ENCODE data around the gene NME9.
A peak's percentile ranks its signal among the peaks of the same experiment; 100 is the strongest.

The NME9 gene

DNA sequence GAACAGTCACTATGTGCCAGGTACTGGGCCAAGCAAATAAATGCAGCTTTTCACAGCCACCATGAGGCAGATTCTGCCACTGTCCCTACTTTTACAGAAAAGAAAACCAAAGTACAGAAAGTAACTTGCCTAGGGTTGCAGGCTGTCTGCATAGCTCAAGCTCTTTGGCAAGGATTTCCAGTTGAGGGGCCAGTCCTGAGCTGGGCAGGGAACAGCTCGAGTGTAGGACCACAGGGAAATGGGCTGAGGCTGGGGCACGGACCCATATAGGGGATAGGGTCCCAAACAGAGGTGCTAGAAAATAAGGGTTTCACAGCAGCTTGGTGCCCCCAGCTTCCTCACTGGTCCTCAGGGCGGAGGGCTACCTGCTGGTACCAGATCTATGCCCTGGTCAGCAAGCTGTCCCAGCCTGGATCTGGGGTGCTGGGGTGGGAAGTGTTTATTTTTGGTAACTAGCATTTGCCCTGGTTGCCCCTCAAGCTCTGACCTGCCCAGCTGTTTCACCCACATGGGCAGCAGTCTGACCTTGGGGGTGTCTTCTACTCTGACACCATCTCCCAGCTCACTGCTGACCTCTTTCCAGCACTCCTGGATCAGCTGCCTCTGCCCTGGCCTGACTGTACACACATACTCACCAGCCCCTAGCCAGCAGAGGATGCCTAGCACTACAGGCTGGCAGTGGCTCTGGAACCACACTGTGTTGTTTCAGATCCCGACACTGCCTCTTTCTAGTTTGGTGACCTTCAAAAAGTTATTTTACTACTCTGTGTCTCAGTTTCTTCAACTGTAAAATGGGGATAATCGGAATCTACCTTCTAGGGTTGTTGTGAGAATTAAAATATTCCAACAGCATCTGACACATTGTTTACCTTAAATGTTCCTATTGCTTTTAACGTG lies 35.0 kb upstream of the NME9 start:
- DNase-seq, result no peak
- in situ Hi-C loops (cut with MboI; ENCODE audit: low pct_unique_long_range_greater_than_20kb, low sequenced_read_pairs), result no loop called here

GRCh38 chr3:138363322-138363721 lies 33.7 kb upstream of the NME9 start:
- in situ Hi-C loops (cut with MboI; ENCODE audit: low pct_unique_long_range_greater_than_20kb, low sequenced_read_pairs), result no loop called here
- DNase-seq, result no peak

GRCh38 chr3:138362538-138362937 lies 32.9 kb upstream of the NME9 start:
- in situ Hi-C loops (cut with MboI; ENCODE audit: low pct_unique_long_range_greater_than_20kb, low sequenced_read_pairs), result no loop called here

DNA sequence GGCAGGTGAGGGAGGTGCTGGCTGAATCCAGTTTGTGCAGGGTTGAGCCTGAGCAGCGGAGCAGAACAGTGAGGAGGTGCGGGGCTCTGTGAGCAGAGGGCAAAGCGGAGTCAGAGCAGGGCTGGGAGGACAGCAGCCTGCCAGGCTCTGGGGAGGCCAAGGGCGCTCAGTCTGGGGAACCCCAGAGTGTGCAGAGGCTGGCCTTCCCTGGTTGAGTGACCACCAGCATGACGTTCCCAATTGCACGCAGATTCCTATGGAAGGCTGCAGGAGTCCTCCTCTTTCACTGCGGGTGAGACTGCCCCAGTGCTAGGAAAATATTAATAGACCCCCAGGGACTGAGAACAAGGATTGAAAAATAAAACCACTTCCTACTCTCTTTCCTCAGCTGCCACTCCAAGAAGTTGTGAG lies 31.9 kb upstream of the NME9 start:
- no peak for DNase-seq

More at GRCh38 chr3:138362538-138362937, 32.9 kb upstream of the NME9 start:
- DNase-seq, result no peak

DNA sequence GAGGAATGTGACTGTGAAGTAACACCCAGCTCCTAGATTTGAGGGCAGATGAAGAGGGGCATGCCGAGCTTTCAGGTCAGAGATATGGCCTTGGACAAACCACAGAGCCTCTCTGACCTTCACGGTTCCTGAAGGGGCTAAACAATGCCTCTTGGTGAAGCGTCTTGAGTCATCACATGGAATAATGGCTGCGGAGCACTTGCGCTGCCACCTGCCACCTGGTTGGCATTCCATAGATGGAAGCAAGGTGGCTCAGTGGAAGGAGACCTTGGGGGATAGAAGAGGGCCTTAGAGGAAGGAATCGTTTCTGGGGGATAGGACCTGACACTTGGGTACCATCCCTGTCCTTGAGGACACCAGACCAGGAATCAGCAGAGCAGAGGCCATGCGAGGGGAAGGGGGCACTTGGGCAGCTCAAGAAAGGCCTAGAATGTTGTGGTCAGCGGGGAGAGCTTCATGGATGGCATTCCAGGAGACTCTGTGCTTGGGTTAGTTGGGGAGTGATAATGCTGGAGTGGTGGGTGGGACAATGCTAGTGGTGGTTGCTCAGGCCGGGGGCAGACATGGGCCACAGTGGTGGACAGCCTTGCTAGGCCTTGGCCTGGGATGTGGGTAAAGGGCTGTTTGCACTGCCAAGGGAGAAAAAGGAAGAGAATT lies 31.3 kb upstream of the NME9 start:
- in situ Hi-C loops (cut with MboI; ENCODE audit: low pct_unique_long_range_greater_than_20kb, low sequenced_read_pairs), result no loop called here
- no peak for DNase-seq

More for the DNA sequence above, 31.9 kb upstream of the NME9 start:
- in situ Hi-C loops (cut with MboI; ENCODE audit: low pct_unique_long_range_greater_than_20kb, low sequenced_read_pairs), result no loop called here

GRCh38 chr3:138359919-138360868 lies 30.5 kb upstream of the NME9 start:
- no peak for DNase-seq
- in situ Hi-C loops (cut with MboI; ENCODE audit: low pct_unique_long_range_greater_than_20kb, low sequenced_read_pairs), result no loop called here

GRCh38 chr3:138359148-138359918 lies 29.7 kb upstream of the NME9 start:
- no peak for DNase-seq
- in situ Hi-C loops (cut with MboI; ENCODE audit: low pct_unique_long_range_greater_than_20kb, low sequenced_read_pairs), result no loop called here

GRCh38 chr3:138356730-138357405 lies 27.2 kb upstream of the NME9 start:
- no peak for DNase-seq
- in situ Hi-C loops (cut with MboI; ENCODE audit: low pct_unique_long_range_greater_than_20kb, low sequenced_read_pairs), result no loop called here

GRCh38 chr3:138355071-138355470 lies 25.4 kb upstream of the NME9 start:
- no peak for DNase-seq
- in situ Hi-C loops (cut with MboI; ENCODE audit: low pct_unique_long_range_greater_than_20kb, low sequenced_read_pairs), result no loop called here

DNA sequence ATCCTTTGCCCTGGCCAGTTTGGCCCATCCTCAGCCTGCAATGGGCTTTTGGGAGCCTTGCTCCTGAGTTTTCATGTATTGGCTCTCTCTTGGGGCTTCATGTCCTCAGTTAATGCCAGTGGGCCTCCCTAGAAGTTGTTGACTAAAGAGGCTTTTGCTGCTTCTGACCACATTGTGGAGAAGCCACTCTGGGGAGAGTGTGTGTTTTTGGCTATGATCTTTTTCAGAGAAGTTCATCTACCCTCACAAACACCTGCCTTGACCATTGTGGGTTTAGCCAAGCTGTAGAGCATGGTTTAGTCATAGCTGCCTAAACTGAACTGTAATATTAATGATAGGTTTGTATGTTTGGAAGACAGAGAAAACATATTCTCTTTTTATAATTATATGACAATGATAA lies 24.7 kb upstream of the NME9 start:
- DNase-seq, result no peak
- in situ Hi-C loops (cut with MboI; ENCODE audit: low pct_unique_long_range_greater_than_20kb, low sequenced_read_pairs), result no loop called here

DNA sequence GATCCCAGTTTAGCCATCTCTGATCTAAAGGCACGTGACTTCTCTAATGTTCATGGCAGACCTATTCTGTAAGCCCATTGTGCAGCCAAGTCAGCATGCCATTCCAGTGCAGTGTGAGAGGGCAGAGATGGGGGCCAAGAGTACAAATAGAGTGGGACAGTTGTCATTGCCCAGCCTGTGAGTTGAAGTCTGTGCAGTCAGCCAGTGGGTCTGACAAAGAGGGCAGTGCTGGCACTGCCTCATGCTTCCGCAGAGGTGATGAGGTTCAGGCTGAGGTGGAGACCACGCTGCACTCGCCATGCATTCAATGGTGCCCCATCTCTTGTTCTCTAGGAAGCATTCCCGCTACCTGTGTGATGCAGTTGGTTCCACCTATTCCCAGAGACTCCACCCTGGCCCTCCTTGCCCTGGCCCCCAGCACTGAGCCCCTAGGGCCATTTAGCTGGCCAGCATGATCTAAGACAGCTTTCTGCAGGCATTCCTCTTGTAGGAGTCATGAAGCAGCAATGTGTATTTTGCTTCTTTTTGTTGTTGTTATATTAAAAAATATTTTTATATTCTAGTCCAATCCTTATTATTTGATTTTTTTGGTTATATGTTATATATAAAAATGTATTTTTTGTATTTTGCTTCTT lies 22.4 kb upstream of the NME9 start:
- in situ Hi-C loops (cut with MboI; ENCODE audit: low pct_unique_long_range_greater_than_20kb, low sequenced_read_pairs), result no loop called here

GRCh38 chr3:138351151-138351550 lies 21.5 kb upstream of the NME9 start:
- in situ Hi-C loops (cut with MboI; ENCODE audit: low pct_unique_long_range_greater_than_20kb, low sequenced_read_pairs), result no loop called here
- no peak for DNase-seq

More for the DNA sequence above, 22.4 kb upstream of the NME9 start:
- DNase-seq, result no peak

DNA sequence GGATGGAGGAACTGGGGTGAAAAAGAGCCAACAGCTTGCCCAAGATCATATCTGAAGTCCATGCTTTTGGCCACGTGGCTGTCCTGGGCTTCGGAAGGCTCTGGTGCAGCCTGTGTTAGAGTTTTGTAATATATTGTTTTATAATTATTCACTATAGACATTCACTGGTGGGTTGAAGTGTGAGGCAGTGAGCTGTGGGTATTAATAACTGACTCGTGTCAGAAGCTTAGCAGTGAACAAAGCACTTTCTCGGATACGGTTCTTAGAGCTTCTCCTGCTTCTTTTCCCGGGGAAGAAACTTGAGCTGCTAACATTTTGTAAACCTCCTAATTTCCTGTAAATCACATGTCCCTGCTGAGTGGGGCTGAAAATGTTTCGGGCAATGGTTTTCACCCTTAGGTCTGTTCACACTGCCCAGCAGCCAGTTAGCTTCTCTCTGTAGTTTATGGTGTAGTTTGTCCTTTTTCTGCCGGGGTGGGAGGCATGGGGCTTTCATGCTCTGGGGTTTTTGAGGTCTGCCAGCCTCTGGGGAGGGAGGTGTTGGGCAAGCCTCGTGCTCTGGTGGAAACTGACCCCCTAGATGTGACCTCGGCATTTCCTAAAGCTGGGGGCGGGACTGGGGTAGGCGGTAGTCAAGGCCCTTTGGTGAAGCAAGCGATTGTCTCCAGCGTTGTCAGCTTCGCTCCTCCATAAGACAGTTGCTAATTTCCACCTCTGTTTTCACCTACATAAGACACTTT lies 20.4 kb upstream of the NME9 start:
- in situ Hi-C loops (cut with MboI; ENCODE audit: low pct_unique_long_range_greater_than_20kb, low sequenced_read_pairs), result no loop called here
- DNase-seq, result no peak

DNA sequence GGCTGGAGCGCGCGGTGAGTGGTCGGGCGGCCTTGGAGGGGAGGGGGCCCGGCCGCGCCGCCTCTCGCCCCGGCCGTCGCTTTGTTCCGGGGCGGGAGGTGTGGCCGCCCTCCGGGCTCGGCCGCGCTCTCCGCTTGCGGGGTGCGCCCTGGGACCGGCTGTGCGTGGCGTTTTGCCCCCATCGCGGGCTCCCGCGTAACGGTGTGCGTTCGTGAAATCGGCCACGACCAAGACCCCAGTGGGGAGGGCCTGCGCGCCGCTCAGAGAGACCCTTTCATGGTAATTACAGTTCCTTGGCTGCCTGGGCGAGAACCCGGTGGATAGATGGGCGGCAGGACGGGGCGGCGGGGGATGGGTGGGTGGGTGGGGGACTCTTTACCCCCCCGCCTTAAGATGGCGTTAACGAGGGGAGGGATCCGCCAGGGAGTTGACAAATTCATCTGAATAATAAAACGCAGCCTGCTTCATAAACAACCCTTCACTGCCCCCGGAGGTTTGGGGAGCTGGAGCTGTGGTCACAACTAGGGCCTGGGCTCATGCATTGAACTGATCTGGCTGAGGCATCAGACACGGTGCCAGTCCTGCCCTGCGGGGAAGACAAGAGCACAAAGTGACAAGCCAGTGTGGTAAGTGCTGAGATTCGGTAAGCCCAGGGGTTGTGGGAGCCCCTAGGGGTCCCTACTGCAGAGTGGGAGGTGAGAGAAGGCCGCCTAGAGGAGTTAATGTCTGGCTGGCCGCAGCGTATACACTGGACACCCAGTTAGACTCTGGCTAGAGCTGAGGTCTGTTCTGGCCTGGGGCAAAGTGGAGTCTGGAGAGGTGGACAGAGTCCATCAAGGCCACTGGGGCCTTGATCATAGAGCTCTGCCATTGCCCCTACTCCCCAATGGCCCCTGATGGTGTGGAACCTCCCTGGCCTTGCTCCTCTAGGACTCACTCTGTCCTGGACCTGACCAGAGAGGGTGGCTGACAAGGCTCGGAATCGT lies 19.4 kb upstream of the NME9 start:
- no peak for DNase-seq
- in situ Hi-C loops (cut with MboI; ENCODE audit: low pct_unique_long_range_greater_than_20kb, low sequenced_read_pairs), result no loop called here

DNA sequence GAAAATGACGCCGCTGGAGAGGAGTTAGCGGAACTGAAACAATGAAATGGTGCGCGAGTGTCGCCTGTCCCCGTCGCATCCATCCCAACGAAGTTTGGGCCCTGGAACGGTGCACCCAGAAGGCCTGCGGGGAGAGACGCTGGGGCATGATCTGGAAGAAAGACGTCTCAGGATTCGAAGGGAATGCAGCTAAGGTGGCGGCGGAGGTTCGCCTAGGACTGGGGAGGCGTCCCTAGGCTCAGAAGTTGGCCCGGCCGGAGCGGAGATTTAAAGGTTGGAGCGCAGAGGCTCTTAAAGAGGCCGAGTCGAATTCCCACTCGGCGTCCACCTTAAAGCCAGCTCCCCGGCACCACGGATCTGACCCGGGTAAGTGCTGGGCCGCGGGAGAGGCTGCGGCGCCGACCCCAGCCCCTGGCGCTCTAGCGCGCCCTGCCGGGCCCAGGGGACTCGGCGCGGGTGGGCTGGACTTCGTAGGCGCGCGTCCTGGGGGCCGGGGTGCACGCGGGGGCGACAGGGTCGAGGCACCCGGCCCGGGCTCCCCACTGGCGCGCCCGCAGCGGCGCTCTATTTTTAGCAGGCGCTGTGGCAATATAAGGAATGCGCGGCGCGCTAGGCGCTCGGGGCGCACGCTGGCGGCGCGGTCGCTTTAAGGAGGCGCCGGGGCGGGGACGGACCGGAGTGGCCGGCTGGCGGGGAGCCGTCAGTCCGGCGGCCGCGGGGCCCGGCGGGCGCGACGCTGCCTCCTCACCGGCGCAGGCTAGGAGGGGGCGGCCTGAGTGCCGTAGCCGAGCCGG lies 18.5 kb upstream of the NME9 start, which contains the start of gene MRAS:
Gene MRAS (plus strand): TSS at position 620 of the 794 bp plus-strand sequence. CDS start 24,305 bp downstream, outside the sequence.
- peak; percentile 54 for DNase-seq
- in situ Hi-C loops (cut with MboI; ENCODE audit: low pct_unique_long_range_greater_than_20kb, low sequenced_read_pairs), result no loop called here
